ENCODE data around the gene MAZ.
A peak's percentile ranks its signal among the peaks of the same experiment; 100 is the strongest.

The MAZ gene

DNA sequence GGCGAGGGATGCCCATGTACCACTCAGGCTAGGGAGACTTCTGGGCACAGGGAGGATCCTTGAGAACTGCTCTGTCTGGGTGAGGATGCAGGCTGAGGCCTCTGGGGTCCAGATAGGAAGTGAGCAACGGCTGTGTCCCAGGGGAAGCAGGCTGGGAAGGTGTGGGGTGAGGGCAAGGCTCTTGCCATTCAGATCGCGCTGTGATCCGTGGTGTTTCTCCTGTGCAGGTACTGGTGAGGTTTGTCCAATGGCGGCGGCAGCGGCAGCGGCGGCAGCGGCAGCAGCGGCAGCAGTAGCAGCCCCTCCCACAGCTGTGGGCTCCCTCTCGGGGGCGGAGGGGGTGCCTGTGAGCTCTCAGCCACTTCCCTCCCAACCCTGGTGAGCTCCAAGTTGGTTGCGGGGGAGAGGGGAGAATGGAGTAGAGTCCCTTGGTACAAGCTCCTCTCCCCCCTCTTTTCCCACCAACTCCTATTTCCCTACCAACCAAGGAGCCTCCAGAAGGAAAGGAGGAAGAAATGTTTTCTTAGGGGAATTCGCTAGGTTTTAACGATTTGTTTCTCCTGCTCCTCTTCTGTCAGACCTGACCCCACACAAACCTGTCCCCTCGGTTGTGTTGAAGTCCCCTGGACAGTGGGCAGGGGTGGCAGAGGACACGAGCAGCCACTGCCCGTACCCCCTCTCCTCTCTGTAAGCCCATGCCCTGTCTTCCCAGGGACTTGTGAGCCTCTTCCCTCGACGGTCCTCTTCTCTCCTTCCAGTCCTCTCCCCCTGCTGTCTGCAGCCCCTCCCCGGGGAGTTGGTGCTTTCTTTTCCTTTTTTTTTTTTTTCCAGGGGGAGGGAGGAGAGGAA lies 3.7 kb downstream of the MAZ start:
- DNase-seq (ENCODE audit: low spot score): no peak

DNA sequence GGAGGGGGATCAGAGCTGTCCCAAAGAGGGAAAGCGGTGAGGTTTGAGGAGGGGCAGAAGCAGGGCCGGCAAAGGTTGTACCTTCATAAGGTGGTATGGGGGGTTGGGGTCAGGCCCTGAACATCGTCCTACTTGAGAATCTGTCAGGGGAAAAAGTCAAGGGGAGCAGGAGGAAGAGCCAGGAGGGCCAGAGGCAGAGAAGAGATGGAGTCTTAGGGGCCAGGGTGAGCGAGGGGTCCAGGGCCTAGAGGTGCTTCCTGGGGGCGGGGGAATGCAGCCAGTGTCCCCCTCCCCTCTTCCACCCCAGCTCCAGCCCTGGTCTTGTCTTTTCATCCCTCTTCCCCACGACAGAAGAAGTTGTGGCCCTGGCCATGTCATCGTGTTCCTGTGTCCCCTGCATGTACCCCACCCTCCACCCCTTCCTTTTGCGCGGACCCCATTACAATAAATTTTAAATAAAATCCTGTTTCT lies 4.4 kb downstream of the MAZ start:
- DNase-seq (ENCODE audit: low spot score): no peak

DNA sequence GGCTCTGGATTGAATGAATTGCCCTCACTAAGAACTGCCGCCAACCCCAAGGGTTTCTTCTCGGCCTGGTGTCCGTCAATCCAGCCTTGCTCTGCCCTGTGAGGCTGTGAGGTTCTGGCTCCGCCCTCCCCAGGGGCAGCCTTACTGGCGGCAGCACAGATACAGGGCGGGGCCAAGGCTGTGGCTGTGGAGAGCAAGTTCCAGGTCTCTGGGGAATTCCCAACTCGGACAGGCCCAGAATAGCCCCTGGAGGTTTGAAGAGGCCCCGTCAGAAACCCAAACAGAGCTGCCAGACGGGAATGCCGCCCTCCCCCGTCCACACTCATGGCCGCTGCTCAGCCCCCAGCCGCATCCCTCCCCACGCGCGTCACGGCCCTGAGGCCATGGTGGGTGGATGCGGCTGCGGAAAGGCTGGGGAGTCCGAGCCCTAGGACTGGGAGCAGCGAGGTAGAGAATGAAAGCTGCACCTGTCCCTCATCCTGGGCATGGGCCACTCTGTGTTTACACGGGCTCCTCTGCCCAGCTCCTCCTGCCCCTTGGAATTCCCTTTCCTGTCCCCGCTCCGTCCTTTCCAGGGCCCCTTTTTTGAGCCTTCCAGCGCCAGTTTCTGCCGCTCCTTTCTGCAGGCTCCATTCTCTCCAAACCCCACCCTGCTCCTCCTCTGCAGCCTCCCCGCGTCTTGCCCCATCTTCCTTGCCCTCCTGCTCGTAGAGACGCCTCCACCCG lies 5.0 kb downstream of the MAZ start:
- peak; percentile 92 for DNase-seq (ENCODE audit: low spot score)

DNA sequence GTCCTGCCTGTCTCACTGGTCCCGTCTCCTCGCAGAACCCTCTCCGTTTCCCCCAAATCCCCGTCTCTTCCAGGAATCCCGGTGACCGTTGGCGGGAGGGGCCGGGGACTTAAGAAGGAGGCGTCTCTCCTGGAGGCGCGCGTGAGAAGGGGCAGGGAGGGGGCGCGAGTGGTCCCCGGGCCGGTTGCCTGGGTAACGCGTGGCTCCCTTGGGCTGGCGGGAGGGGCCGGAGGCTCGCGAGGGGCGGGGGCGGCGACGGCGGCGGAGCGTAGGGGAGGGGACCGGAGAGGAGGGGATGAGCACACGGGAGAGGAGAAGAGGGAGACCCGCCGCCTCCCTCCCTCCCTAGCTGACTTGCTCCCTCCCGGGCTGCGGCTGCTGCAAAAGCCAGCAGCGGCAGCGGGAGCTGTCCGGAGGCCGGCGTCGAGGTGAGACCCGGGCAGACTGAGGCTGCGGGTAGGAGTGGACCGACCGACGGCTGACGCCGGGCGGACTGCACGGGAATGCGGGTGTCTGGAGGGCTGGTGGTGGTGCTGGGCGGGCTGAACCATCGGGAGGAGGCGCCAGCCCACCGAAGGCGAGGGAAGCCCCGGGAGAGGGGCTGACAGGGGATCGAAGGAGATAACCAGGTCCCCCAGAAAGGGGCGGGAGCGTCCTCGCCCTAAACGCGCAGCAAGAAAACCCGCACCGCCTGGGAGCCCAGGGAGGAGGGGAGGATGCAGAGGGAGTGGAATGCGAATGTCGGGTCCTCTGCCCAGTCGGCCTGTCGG lies 5.8 kb downstream of the MAZ start, which contains the start of gene PRRT2:
Gene PRRT2, plus strand, starts transcription at position 298 of the 770 bp plus-strand sequence. CDS start 862 bp downstream, outside the sequence.
- no peak for DNase-seq (ENCODE audit: low spot score)

DNA sequence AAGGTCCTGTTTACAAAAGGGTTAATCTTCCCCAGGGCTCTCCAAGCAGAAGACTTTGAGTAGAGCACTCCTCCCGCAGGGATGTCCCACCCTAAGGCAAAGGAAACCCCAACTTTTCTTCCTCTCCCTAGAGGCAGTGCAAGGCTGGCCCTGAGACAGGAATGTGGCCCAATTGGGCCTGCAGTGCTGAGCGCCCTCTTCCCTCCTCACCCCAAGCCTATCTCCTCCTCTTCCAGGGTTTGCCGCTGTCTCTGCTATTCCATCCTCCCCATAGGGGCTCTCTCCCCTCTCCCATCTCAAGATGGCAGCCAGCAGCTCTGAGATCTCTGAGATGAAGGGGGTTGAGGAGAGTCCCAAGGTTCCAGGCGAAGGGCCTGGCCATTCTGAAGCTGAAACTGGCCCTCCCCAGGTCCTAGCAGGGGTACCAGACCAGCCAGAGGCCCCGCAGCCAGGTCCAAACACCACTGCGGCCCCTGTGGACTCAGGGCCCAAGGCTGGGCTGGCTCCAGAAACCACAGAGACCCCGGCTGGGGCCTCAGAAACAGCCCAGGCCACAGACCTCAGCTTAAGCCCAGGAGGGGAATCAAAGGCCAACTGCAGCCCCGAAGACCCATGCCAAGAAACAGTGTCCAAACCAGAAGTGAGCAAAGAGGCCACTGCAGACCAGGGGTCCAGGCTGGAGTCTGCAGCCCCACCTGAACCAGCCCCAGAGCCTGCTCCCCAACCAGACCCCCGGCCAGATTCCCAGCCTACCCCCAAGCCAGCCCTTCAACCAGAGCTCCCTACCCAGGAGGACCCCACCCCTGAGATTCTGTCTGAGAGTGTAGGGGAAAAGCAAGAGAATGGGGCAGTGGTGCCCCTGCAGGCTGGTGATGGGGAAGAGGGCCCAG lies 6.7 kb downstream of the MAZ start:
- DNase-seq (ENCODE audit: low spot score): no peak

DNA sequence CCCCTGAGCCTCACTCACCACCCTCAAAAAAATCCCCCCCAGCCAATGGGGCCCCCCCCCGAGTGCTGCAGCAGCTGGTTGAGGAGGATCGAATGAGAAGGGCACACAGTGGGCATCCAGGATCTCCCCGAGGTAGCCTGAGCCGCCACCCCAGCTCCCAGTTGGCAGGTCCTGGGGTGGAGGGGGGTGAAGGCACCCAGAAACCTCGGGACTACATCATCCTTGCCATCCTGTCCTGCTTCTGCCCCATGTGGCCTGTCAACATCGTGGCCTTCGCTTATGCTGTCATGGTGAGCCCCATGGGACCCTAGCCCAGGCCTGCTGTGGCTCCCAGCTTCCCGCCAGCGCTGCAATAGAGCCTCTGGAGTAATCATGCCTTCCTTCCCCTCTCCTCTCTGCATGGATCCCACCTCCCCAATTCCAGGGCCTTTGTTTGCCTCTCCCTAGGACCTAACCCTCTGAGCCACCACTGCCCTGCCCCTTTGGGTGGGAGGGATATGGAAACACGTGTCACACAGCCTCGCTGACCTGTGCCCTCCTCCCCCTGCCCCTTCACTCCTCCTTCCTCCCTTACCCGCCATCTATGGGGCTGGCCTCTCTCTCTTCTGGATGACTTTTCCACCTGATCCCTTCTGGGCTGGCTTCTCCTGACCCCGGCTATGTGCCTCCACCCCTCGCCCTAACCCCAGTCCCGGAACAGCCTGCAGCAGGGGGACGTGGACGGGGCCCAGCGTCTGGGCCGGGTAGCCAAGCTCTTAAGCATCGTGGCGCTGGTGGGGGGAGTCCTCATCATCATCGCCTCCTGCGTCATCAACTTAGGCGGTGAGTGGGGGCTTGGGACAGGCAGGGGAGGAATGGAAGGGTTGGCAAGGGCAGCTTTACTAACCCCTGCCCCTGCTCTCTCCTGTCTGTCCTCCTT lies 7.6 kb downstream of the MAZ start:
- DNase-seq (ENCODE audit: low spot score): no peak

DNA sequence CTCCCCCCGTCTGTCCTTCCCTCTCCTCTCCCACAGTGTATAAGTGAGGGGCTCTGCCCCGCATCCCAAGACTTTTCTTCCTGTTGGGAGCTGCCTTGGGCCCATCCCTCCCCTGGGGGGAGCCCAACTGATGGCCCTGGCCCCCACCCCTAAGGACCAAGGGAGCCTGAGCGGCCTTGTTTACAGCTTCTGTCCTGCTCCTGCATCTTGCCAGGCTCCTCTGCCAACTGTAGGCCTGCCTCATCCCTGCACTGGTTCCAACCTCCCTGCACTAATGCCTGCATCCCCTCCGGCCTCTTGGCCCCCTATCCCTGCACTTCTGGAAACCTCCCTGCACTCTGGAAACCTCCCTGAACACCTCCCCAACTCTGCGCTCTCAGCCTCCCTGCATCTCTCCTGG lies 8.3 kb downstream of the MAZ start:
- DNase-seq (ENCODE audit: low spot score): no peak

DNA sequence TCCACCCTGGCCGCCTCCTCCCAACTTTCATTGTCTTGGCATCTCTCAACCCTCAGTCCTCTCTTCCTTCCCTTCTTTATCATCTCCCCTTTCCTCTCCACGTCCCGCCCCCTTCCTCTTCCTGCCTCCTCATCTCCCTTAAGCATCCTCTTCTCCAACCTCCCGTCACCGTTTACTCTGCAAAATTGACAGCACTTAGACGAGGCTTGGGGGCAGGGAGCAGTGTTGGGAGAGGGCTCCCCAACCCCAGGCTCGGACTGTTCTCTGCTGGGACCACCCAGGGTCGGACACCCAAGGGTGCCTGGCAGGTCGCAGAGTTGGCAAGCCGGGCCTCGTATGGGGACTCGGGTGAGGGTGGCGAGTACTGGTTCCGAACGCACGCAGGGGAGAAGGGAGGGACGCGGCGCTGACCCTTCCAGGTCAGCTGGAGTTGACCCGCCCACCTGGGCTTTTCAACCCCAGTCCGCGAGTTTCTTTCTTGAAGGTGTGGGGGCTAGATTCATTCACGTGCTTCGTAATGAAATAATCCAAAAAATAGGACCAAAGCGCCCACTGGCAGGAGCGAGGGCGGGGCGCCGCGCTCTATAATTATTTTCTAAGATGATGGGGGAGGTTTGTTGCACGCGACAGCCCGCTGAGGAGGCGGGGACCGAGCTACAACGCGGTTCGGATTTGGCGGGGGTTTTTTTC lies 8.8 kb downstream of the MAZ start:
- no peak for DNase-seq (ENCODE audit: low spot score)

DNA sequence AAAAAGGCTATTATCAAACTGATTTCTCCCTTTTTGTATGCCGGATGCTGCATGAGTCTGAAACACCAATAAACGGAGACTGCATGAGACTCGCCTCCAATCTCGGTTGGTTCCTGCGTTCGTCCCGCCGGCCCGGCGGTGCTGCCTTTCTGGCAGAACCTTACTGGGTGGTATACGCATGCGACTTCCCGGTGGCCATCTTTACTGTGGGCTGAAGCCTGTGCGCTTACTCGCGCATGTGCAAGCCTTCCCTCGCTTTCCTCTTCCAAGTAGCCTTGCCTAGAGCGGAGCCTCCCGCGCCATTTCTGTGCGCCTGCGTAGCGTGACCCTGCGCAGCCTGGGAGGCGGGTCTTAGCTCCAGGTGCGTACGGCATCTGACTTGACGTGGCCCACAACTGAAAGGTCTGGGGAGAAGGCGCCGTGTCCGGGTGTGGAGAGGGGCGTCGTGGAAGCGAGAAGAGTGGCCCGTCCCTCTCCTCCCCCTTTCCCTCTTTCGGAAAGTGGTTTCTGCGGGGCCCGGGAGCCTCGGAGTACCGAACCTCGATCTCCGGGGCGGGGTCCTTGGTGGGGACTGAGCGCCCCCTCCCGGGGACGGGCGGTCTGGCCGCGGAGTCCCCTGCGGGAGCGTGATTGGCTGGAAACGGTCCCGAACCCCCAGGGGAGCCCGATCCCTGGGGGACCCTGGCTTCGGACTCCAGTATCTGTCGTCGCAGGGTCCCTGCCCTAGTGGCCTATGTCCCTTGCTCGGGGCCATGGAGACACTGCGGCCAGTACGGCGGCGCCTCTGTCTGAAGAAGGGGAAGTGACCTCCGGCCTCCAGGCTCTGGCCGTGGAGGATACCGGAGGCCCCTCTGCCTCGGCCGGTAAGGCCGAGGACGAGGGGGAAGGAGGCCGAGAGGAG lies 9.7 kb downstream of the MAZ start, which contains the start of gene PAGR1:
Gene PAGR1, plus strand, starts transcription at position 360 of the 901 bp plus-strand sequence. Its CDS starts 374 bp downstream, at position 734.
- DNase-seq (ENCODE audit: low spot score): peak; percentile 99

DNA sequence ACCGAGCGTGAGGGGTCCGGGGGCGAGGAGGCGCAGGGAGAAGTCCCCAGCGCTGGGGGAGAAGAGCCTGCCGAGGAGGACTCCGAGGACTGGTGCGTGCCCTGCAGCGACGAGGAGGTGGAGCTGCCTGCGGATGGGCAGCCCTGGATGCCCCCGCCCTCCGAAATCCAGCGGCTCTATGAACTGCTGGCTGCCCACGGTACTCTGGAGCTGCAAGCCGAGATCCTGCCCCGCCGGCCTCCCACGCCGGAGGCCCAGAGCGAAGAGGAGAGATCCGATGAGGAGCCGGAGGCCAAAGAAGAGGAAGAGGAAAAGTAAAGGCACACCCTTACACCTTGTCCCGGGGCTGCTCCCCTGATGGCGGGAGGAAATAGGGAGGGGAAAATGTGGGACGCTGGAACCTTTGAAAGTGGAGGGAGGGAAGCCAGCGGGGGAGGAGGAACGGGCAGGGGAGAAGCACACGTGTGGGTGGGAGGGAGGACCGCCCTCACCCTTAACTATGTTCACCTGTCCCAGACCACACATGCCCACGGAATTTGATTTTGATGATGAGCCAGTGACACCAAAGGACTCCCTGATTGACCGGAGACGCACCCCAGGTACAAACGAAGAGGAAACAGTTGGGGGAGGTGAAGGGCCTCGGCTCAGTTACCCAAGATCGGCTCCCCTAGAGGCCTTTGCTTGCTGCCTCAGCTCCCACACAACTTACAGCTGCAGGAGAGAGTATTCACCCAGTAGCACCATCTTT lies 10.5 kb downstream of the MAZ start:
- peak; percentile 71 for DNase-seq (ENCODE audit: low spot score)

DNA sequence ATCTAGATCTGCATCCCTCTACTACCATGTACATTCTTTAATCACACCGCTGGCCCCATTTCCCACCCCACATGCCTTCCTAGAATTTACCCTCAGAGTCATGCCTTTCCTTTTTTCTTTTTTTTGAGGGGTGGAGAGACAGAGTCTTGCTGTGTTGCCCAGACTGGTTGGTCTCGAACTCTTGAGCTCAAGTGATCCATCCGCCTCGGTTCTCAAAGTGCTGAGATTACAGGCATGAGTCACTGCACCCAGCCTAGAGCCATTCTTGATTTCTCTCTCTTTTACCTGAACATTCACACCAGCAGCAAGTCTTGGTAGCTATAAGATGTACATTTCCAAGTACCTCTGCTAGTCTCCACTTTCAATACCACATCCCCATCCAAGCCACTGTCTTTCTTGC lies 11.8 kb downstream of the MAZ start:
- DNase-seq (ENCODE audit: low spot score): no peak

DNA sequence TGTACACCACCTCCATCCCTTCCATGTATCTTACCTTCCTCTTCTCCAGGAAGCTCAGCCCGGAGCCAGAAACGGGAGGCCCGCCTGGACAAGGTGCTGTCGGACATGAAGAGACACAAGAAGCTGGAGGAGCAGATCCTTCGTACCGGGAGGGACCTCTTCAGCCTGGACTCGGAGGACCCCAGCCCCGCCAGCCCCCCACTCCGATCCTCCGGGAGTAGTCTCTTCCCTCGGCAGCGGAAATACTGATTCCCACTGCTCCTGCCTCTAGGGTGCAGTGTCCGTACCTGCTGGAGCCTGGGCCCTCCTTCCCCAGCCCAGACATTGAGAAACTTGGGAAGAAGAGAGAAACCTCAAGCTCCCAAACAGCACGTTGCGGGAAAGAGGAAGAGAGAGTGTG lies 13.2 kb downstream of the MAZ start:
- no peak for DNase-seq (ENCODE audit: low spot score)

DNA sequence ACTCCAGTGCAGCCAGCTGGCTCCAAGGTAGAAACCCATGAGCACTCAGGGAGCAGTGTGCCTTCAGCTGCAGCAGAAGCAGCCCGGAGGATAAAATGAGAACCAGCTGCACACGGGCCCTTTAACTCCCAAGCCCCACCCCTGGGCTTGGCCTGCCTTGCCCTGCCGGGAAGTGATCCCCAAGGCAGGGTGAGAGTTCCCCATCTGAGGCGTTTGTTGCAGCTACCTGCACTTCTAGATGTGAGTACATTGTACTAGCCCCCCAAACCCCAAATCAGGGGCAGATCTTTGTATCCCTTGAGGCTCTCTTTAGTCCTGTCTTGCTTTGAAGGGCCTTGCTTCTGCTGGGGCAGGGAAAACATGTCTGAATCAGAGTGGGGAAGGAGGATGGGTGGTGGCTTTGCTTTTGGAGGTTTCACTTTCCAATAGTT lies 14.0 kb downstream of the MAZ start, which contains the start of gene MVP:
Gene MVP, plus strand, starts transcription at position 192 of the 431 bp plus-strand sequence. CDS start 10,088 bp downstream, outside the sequence.
- DNase-seq (ENCODE audit: low spot score): peak; percentile 34

DNA sequence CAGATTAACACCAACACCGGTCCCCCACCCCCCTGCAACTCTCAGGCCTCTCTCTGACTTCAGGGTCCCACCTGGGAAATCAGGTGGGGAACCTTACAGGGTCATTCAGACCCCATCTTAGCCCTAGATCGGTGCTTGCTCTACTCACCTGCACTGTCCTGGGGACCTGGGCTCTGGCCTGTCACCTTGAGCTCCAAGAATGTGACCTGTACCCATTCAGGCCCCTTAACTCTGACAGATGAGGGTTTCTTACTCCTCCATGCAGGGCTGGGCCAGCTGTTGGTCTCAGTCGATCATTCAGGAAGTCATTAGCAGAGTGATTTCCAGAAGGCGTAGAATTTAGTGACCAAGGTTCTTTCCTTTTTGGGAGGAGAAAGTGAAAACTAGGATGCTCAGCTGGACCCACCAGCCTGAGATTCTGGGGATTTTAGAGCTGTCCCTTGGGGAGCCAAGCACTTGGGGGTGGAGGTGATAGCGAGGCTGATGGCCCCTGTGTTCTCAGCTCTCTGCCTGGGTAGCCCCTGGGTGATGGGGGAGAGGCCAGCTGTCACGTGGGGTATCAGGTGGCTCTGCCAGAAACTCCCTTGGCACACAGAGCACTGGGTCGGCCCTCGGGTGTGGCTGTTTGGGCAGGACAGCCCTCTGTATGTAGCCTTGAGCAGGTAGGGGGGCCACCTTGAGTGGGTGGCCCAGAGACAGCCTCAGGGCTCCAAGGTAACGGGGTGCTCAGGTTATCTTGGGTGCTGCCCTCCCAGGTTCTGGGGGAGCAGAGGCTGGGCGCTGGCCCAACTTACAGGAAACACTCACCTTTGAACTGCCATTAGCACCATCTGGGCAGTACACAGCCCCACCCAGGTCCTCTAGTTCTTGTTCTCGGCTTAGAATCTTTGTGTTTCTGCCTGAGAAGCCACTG lies 14.7 kb downstream of the MAZ start:
- DNase-seq (ENCODE audit: low spot score): no peak

DNA sequence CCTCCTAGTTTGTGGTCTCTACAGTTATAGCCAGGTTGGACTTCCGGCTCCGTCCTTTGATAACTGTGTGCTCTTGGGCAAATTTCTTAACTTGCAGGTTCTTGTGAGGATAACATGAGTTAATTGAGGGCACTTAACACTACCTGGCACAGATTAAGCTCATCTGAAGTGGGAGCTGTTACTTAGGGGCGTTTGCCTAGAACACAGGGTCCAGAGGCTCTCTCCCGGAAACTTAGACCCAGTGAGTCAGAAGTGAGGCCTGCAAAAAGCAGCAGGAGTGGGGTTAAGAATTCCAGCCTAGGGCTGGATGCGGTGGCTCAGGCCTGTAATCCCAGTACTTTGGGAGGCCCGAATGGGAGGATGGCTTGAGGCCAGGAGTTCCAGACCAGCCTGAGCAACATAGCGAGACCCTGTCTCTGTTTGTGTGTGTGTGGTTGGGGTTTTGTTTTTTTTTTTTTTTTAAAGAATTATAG lies 15.3 kb downstream of the MAZ start:
- no peak for DNase-seq (ENCODE audit: low spot score)

DNA sequence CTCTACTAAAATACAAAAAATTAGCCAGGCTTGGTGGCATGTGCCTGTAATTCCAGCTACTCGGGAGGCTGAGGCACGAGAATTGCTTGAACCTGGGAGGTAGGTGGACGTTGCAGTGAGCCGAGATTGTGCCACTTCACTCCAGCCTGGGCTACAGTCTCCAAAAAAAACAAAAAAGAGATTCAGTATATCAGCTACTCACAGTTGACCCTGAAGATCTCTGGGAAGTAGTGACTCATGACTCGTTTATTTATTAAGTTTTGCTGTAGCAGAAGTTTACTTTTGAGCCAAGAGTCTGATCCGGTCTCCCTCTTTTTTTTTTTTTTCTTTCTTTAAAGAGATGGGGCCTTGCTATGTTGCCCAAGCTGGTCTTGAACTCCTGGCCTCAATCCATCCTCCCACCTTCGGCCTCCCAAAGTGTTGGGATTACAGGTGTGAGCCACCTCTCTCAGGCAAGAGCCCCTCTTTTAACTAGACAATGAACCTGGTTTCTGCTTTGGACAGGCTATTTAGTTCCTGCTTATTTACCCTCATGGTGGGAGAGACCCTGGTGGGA lies 18.3 kb downstream of the MAZ start:
- DNase-seq (ENCODE audit: low spot score): no peak
